NCI-H345 (cell line): ENCODE results near the gene UQCR11.

Source experiments
- DNase-seq: peaks from one replicate; lab custom pipeline; 2025; lab: John Stamatoyannopoulos, UW

Gene UQCR11

DNA sequence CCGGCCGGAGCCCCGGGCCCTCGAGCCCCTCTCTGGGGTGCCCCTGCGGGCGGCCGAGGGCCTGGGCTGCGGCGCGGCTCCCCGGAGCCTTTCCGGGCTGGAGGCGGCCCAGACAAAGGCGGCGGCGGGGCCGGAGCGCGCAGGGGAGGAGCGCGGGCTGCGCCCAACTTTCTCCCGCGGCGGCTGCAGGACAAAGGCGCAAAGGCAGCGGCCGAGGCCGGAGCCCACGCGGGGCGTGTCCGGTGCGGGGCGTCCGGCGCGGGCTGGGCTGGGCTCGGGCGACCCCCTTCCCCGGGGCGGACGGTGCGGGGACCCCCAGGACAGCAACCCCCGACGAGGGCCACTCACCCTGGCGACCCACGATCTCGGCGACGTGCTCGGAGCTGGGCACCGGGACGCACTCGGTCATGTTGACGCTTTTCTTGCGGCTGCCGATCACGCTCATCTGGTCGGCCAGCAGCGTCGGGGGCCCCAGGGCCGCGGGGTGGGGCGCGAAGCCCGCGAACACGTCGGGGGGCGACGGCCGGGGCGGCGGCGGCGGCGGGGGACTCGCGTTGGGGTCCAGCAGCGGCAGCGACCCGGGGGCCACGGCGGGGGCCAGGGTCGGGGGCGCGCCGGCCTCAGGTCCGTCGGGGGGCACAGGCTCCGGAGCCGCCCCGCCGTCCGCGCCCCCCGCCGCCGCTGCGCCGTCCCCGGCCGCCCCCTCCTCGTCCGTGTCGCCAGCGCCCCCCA lies 38.0 kb downstream of the UQCR11 start:
- peak; percentile 31 for DNase-seq

- peak; percentile 48 for DNase-seq
Measured at GRCh38 chr19:1566392-1567115, 38.7 kb downstream of the UQCR11 start.

GRCh38 chr19:1563251-1563650 lies 42.0 kb downstream of the UQCR11 start:
- no peak for DNase-seq

GRCh38 chr19:1561236-1561842 lies 43.9 kb downstream of the UQCR11 start:
- DNase-seq = no peak

- no peak for DNase-seq
Measured at GRCh38 chr19:1560286-1560882, 44.9 kb downstream of the UQCR11 start.

- no peak for DNase-seq
Measured at GRCh38 chr19:1558552-1558951, 46.7 kb downstream of the UQCR11 start.

- no peak for DNase-seq
Measured at GRCh38 chr19:1556390-1557070, 48.7 kb downstream of the UQCR11 start.

DNA sequence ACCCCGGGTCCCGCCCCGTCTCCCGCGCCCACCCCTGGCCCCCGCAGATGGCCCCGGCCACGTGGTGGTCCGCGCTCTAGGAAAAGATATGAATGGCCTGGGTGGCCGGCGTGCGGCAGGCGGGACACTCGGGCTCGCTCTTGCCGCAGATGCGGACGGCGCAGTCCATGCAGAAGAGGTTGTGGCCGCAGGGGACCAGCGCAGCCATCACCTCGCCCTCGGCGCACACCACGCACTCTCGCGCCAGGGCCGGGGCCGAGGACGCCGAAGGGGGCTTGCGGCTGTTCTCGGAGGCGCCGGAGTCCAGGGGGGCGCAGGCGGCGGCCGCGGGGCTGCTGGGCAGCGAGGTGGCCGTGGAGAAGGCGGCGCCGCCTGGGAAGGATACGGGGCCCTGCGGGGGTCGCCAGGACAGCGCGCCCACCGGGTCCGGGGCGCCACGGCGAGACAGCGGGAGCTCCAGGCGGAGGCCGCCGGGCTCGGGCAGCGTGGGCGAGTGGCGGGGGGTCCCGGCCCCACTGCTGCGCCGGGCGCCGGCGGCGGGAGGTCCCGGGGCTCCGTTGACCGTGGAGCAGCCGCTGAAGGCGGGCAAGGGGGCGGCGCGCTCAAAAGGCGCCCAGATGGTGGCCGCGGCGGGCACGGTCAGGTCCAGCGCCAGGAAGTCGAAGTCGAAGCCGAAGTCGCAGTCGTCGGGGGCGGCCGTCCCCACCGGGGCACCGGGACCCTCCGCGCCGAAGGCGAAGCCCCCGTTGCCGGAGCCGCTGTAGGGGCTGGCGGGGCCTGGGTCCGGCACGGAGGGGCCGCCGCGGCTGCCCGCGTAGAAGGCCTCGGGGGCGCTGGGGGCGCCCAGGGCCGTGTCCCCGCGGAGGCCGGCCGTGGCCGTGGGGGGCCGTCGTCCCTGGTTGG lies 49.5 kb downstream of the UQCR11 start:
- DNase-seq = no peak

DNA sequence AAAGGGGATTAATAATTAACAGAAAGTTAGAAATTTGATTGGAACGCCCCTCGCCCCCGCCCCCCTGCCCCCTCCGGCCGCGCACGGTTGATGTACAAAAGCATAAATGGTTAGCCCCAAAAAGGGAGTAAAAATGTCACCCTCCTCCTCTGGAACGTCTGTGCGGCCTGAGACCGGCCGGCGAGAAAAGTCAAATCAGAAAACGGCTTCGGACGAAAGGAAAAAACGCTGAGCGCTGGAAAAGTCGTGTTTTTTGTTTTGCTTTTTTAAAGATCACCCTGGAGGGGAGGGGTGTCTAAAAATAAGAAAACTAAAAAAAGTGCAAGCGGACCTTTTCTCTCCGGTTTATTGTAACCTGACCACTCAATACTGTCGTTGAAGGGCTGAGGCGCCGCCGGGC lies 50.3 kb downstream of the UQCR11 start:
- no peak for DNase-seq

DNA sequence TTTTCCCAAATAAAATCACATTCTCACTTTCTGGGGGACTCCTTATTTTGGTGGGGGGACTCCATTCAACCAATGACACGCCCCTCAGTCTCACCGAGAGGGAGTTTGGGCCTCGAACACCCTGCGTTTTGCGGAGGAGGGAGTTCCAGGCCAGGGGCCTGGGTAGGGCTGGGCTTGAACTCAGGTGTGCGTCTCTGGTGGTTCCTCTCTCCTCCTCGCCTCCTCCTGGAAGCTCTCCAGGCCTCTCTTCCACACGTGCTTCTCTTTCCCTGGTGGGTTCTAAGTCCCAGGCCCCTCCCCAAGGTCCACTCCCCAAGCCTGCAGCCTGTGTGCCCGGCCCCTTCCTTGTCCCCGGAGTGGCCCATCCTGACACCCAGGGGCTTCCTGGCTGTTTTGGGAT lies 51.8 kb downstream of the UQCR11 start:
- DNase-seq = no peak

DNA sequence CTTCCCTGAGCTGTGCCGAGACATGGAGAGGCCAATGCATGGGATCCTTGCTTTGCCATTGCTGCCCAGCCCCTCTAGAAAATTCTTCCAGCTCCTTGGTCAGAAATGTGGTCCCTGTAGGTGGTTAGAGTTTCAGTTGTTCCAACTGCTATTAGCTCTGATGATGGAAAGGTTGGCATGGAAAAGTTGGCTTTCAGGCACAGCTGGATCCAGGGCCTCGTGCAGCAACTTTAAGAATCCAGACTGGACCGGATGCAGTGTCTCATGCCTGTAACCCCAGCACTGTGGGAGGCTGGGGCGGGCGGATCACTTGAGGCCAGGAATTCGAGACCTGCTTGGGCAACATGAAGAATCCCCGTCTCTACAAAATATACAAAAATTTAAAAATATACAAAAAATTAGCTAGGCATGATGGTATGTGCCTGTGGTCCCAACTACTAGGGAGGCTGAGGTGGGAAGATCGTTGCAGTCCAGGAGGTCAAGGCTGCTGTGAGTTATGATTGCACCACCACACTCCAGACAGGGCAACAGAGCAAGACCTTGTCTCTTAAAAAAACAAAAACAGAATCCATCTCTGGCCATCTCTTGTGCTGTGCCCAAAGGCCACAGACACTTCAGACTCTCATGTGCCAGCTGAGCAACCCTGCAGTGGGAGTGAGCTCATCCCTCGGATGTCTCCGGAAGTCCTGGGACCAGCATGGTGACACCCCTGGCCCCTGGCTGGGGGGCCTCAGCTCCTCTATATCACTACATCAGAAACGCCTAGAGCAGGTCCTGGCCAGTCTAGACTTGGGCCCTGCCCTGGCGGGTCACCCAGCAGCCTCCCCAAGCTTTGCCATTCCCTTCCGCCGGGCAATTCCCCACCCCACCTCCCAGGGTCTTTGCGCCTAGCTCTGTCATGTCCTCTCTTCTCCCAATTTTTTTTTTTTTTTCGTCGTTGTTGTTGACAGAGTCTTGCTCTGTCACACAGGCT lies 53.9 kb downstream of the UQCR11 start:
- DNase-seq = no peak

- no peak for DNase-seq
Measured at GRCh38 chr19:1549332-1549945, 55.8 kb downstream of the UQCR11 start.
